IMR-90 (cell line): ENCODE measurements around the gene DDHD1. TPM values are rescaled to one million over a fixed set of nuclear protein-coding genes. Genes with fewer than 3 reads are reported as not detected.

Experiments used
- ATAC-seq: fragments of 200-7000 bp; cut with Tn5 transposase; 2 replicates; pipeline ENCODE4 v1.9.1; 2020; ENCODE audit warnings: low read depth, mild to moderate bottlenecking, moderate library complexity
- BruUV-seq: library from RNA; stranded (reverse); fragments of 400-500 nt; replicated peaks from 2 replicates; lab custom pipeline; 2021; lab: Mats Ljungman, UMichigan
- CTCF ChIA-PET: fragments of 300-600 bp; formaldehyde crosslinking; extraction: SDS; loops from one replicate; lab custom pipeline; 2021; ENCODE audit warnings: antibody characterized with exemption; lab: Yijun Ruan, JAX
- POLR2A ChIA-PET: fragments of 300-600 bp; sonication (Branson Sonifier 250); formaldehyde crosslinking; loops from one replicate; lab custom pipeline; 2022; ENCODE audit warnings: antibody characterized with exemption; ENCODE audit not compliant: unreplicated experiment; lab: Charles Lee
- DNase-seq: peaks from one replicate; pipeline ENCODE4 v3.0.0; 2013
- H2AFZ ChIP-seq: replicated peaks from 2 replicates; pipeline ENCODE3; 2013; ENCODE audit warnings: low read length, mild to moderate bottlenecking; ENCODE audit not compliant: poor library complexity
- H2AK5ac ChIP-seq: 2 replicates; pipeline ENCODE4 v1.6.1; 2013; ENCODE audit warnings: low read depth, low read length, inconsistent platforms
- H2AK9ac ChIP-seq: replicated peaks from 2 replicates; pipeline ENCODE3; 2013; ENCODE audit warnings: mild to moderate bottlenecking, low read depth, low read length, moderate library complexity; ENCODE audit not compliant: poor library complexity
- H2BK120ac ChIP-seq: 2 replicates; pipeline ENCODE4 v1.6.1; 2013; ENCODE audit warnings: low read depth, low read length, inconsistent platforms
- H2BK15ac ChIP-seq: 3 replicates; pipeline ENCODE4 v1.6.1; 2013; ENCODE audit warnings: low read depth, low read length, inconsistent platforms
- H2BK20ac ChIP-seq: 2 replicates; pipeline ENCODE4 v1.6.1; 2013; ENCODE audit warnings: low read depth, mild to moderate bottlenecking, inconsistent platforms, low read length, moderate library complexity
- H2BK5ac ChIP-seq: 2 replicates; pipeline ENCODE4 v1.6.1; 2013; ENCODE audit warnings: mild to moderate bottlenecking, low read depth, low read length, inconsistent platforms; ENCODE audit not compliant: poor library complexity, severe bottlenecking
- H3K14ac ChIP-seq: replicated peaks from 2 replicates; pipeline ENCODE4 v1.6.1; 2013; ENCODE audit warnings: low read depth, low read length, inconsistent platforms
- H3K18ac ChIP-seq: 2 replicates; pipeline ENCODE4 v1.6.1; 2013; ENCODE audit warnings: low read depth, low read length, control low read depth
- H3K23ac ChIP-seq: 2 replicates; pipeline ENCODE4 v1.6.1; 2013; ENCODE audit warnings: low read depth, low read length, inconsistent platforms
- H3K27ac ChIP-seq: 2 replicates; pipeline ENCODE4 v1.5.1; 2013; ENCODE audit warnings: mild to moderate bottlenecking, control low read depth, low read length; ENCODE audit not compliant: insufficient read depth
- H3K27me3 ChIP-seq: 2 replicates; pipeline ENCODE4 v1.6.1; 2013; ENCODE audit warnings: low read length; ENCODE audit not compliant: control insufficient read depth, insufficient read depth
- H3K36me3 ChIP-seq: 2 replicates; pipeline ENCODE4 v1.6.1; 2013; ENCODE audit warnings: low read length, mixed read lengths; ENCODE audit not compliant: control insufficient read depth, insufficient read depth
- H3K4ac ChIP-seq: 2 replicates; pipeline ENCODE4 v1.6.1; 2013; ENCODE audit warnings: low read depth, low read length, inconsistent platforms
- H3K4me1 ChIP-seq: 2 replicates; pipeline ENCODE4 v1.6.1; 2013; ENCODE audit warnings: low read length, mixed read lengths; ENCODE audit not compliant: control insufficient read depth, insufficient read depth
- H3K4me2 ChIP-seq: 2 replicates; pipeline ENCODE4 v1.6.1; 2013; ENCODE audit warnings: low read depth, mild to moderate bottlenecking, control low read depth, low read length, moderate library complexity
- H3K4me3 ChIP-seq: 2 replicates; pipeline ENCODE4 v1.5.1; 2013; ENCODE audit warnings: low read depth, mild to moderate bottlenecking, control low read depth, low read length, moderate library complexity; ENCODE audit not compliant: insufficient read depth
- H3K56ac ChIP-seq: 2 replicates; pipeline ENCODE4 v1.6.1; 2013; ENCODE audit warnings: low read length, inconsistent platforms; ENCODE audit not compliant: insufficient read depth; ENCODE audit errors: extremely low read depth
- H3K79me1 ChIP-seq, 2 experiments: 2 replicates each; pipeline ENCODE4 v1.6.1; 2013; ENCODE audit warnings: low read length in 2 of 2, inconsistent platforms in 1 of 2, low read depth in 1 of 2
- H3K9ac ChIP-seq: 2 replicates; pipeline ENCODE4 v1.6.1; 2013; ENCODE audit warnings: low read depth, low read length, control low read depth
- H3K9me1 ChIP-seq: 2 replicates; pipeline ENCODE4 v1.6.1; 2013; ENCODE audit warnings: low read length, inconsistent platforms; ENCODE audit not compliant: insufficient read depth
- H3K9me3 ChIP-seq: 2 replicates; pipeline ENCODE4 v1.6.1; 2013; ENCODE audit warnings: low read length; ENCODE audit not compliant: control insufficient read depth, insufficient read depth
- H4K20me1 ChIP-seq: 2 replicates; pipeline ENCODE4 v1.6.1; 2013; ENCODE audit warnings: low read length, inconsistent platforms; ENCODE audit not compliant: insufficient read depth
- H4K5ac ChIP-seq: 2 replicates; pipeline ENCODE4 v1.6.1; 2013; ENCODE audit warnings: mild to moderate bottlenecking, low read depth, low read length, control low read depth
- H4K8ac ChIP-seq, 2 experiments: 2 replicates each; pipeline ENCODE4 v1.6.1; 2013; ENCODE audit warnings: low read depth in 2 of 2, low read length in 2 of 2, control low read depth in 1 of 2, inconsistent platforms in 1 of 2
- H4K91ac ChIP-seq: 2 replicates; pipeline ENCODE4 v1.6.1; 2013; ENCODE audit warnings: low read depth, low read length, inconsistent platforms; ENCODE audit not compliant: insufficient read depth
- CEBPB ChIP-seq: IDR thresholded peaks from 2 replicates; pipeline ENCODE4 v1.6.1; 2012; ENCODE audit warnings: low read depth, low read length, improper control_type of control experiment
- MAZ ChIP-seq: IDR thresholded peaks from 2 replicates; pipeline ENCODE4 v1.6.1; 2012; ENCODE audit warnings: low read depth, mild to moderate bottlenecking, low read length, improper control_type of control experiment, moderate library complexity, borderline replicate concordance
- WGBS, 2 experiments: methylation state at CpG; one replicate each; pipeline versions ENCODE4 v1.1.5 to v1.1.7; 2013; ENCODE audit warnings: missing lambda C conversion rate in 2 of 2; ENCODE audit not compliant: insufficient read length in 1 of 2; ENCODE audit errors: extremely low coverage in 2 of 2; 5-methylcytosine and 5-hydroxymethylcytosine counted together
- dilution Hi-C: fragments of 300-500 bp; cut with HindIII; formaldehyde crosslinking; loops from one replicate; pipeline ENCODE4 v1.14.3; 2018; ENCODE audit warnings: low sequenced_read_pairs; ENCODE audit not compliant: unreplicated experiment
- in situ Hi-C: fragments of 300-500 bp; cut with MboI; formaldehyde crosslinking; loops from 3 replicates; pipeline ENCODE4 v1.14.3; 2019; ENCODE audit warnings: low sequenced_read_pairs, inconsistent platforms, mixed read lengths
- intact Hi-C: fragments of 100-400 bp; cut with micrococcal nuclease; formaldehyde crosslinking; loops from 2 replicates; pipeline ENCODE4 v1.10.0; 2022
- polyA plus RNA-seq, 3 experiments: library from polyadenylated mRNA; depleted of rRNA; stranded (reverse); fragments of >200 nt; gene quantifications; 2 replicates each; pipeline ENCODE4 v1.2.3, GENCODE V29; 2012; ENCODE audit warnings: low replicate concordance in 1 of 3
- total RNA-seq: library from RNA; depleted of rRNA; stranded (reverse); fragments of >200 nt; gene quantifications from 2 replicates; pipeline ENCODE4 v1.2.3, GENCODE V29; 2012

The DDHD1 gene
- total and polyA plus RNA-seq, 2 of the 4 experiments (the other 2 are of a cell fraction), result 4.5 to 9.0 TPM

- no TSS peak for BruUV-seq
- Histone ChIP-seq H3K36me3 (no peaks in the 10 kb centered on the region), H2AFZ (no peak overlapping the region), H3K4me3 (no peak overlapping the region), H2BK5ac (peak overlapping the region; percentile 89), H4K8ac (peak overlapping the region; percentile 9 to 43; a peak in 2 of 4 replicates), H3K4ac (peak overlapping the region; percentile 72), H3K56ac (peak overlapping the region; percentile 30), H3K9me1 (peaks cover 7% of the 10 kb centered on the region; the same call in 1 of the 2 replicates), H2BK120ac (peak overlapping the region; percentile 30), H3K4me2 (peak overlapping the region; percentile 52; the same call in 1 of the 2 replicates), H4K91ac (peak overlapping the region; percentile 76; the same call in 1 of the 2 replicates), H3K18ac (peak overlapping the region; percentile 71; the same call in 1 of the 2 replicates), H3K27me3 (no peaks in the 10 kb centered on the region), H3K9ac (no peak overlapping the region), H3K27ac (peak overlapping the region; percentile 35; the same call in 1 of the 2 replicates), H3K9me3 (no peaks in the 10 kb centered on the region), H2AK9ac (no peak overlapping the region), H3K4me1 (peaks cover 14% of the 10 kb centered on the region), H3K23ac (0 out of 2 replicates have a peak overlapping the region, but pooled peaks have one; percentile 4), H2BK20ac (peak overlapping the region; percentile 76), H3K79me1 (no peaks in the 10 kb centered on the region; a peak in 1 of 4 replicates), H4K5ac (peak overlapping the region; percentile 44; the same call in 1 of the 2 replicates), H3K14ac (peak overlapping the region; percentile 72), H4K20me1 (no peaks in the 10 kb centered on the region), H2BK15ac (peak overlapping the region; percentile 27; the same call in 1 of the 3 replicates), H2AK5ac (no peak overlapping the region)
- POLR2A ChIA-PET, result no interaction called here
- in situ Hi-C loops (no loop called here), intact Hi-C loops (no loop called here), dilution Hi-C loops (no loop called here)
- CTCF ChIA-PET, result interaction anchor here (0.6 kb wide), 1 partner anchor 110 kb away, joined by 3 read pairs; no protein-coding TSS in a partner anchor
- DNase-seq (peak; percentile 88), ATAC-seq (peak; percentile 75)
- WGBS, 2 experiments, result 0% methylated on average over 1 of the region's 2 CpGs; no CpG with 5 or more reads in 1 of the 2 experiments
- peak; percentile 48 for TF ChIP-seq CEBPB
- no peak for TF ChIP-seq MAZ
These were observed 120.8 kb downstream of the DDHD1 start for GRCh38 chr14:53032161-53032803.
